GM18868 (cell line): ENCODE data around the gene BICRAL.
"Not testable (repeated sequence)": the region's sequence is repeated elsewhere in the genome, so short reads cannot be mapped to it uniquely, and the experiment has no call there.

Experiments
- ATAC-seq: cut with Tn5 transposase; IDR thresholded peaks from one replicate; pipeline ENCODE4 v1.9.1; 2021; ENCODE audit warnings: mild to moderate bottlenecking, moderate library complexity; ENCODE audit not compliant: unreplicated experiment

Gene BICRAL

DNA sequence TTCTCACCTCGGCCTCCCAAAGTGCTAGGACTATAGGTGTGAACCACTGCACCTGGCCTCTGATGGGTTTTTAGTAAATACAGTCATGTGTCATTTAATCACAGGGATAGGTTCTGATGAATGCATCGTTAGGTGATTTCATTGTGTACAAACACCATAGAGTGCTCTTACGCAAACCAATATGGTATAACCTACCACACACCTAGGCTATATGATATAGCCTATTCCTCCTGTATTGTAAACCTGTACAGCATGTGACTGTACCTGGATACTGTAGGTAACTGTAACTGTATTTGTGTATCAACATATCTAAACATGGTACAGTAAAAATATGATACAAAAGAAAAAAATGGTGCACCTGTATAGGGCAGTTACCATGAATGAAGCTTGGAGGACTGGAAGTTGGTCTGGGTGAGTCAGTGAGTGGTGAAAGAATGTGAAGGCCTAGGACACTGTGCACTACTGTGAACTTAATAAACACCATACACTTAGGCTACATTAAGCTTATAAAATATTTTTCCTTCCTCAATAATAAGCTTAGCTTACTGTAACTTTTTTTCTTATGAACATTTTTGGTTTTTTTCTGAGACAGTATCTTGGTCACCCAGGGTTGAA lies 10.0 kb downstream of the BICRAL start:
- no peak for ATAC-seq

DNA sequence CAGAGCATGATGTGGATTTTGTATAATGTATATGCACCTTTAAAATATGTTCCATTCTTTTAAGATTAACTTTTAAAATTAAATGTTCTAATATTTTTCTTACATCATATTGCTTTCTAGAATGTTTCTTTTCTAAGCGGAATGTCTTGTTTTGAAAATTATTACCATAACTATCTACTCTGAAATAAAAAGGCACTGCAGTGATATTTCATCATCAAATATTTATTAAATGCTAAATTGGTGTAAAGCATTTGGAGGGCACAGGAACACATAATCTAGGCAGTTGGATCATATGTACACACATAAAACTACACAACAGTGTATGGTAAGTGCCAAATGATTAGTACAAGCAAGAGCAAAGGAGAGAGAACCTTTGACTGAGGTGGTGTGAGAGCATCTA lies 13.8 kb downstream of the BICRAL start:
- ATAC-seq: no peak

DNA sequence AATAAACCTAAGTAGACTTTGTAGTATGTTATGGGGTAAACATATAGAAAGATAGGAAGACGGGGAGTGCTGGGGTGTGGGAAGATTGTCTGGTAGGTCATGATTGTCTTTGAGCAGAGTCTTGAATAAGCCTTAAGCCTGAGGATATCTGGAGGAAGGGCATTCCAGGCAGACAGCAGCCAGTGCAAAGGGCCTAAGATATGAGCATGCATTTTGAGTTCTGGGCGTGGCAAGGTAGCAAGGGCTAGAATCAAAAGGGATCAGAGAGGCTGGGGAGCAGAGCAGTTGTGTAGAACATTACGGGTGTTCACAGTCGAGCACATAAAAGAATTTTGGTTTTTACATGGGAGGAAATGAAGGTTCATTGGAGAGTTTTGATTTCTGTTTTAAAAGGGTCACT lies 14.3 kb downstream of the BICRAL start:
- no peak for ATAC-seq

DNA sequence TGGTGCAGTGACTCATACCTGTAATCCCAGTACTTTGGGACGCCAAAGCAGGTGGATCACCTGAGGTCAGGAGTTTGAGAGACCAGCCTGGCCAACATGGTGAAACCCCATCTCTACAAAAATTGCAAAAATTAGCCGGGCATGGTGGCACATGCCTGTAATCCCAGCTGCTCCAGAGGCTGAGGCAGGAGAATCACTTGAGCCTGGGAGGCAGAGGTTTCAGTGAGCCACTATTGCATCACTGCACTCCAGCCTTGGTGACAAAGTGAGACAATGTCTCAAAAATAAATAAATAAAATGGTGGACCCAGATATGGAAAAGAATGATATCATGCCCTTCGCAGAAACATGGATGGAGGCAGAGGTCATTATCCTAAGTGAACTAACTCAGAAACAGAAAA lies 15.8 kb downstream of the BICRAL start:
- ATAC-seq: not testable (repeated sequence)

DNA sequence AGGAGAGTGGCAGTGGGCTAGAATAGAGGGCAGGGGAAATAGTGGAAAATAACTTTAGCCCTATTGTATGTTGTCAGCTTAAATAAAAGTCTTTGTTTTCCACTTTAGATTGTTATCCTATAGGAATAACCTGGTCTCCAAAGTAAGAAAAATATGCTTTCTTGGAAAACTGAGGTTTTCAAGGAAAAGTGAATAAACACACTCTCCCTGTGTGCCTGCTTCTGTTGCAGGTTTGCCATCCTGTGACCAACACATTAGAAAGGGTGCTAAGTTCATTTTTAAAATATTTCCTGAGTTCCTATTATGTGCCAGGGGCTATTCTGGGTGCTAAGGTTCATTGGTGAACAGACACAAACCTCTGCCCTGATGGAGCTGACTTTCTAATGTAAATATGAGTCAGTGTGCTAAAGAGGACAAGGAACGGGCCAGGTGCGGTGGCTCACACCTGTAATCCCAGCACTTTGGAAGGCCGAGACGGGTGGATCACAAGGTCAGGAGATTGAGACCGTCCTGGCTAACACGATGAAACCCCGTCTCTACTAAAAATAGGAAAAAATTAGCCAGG lies 23.5 kb downstream of the BICRAL start:
- ATAC-seq: no peak

DNA sequence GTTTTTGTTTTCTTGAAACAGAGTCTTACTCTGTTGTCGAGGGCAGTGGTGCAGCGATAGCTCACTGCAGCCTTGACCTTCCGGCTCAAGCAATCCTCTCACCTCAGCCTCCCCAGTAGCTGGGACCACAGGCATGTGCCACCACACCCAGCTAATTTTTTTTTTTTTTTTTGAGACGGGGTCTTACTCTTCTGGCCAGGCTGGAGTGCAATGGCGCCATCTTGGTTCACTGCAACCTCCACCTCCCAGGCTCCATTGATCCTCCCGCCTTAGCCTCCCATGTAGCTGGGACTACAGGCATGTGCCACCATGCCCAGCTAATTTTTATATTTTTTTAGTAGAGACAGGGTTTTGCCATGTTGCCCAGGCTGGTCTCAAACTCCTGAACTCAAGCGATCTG lies 24.5 kb downstream of the BICRAL start:
- ATAC-seq: not testable (repeated sequence)

DNA sequence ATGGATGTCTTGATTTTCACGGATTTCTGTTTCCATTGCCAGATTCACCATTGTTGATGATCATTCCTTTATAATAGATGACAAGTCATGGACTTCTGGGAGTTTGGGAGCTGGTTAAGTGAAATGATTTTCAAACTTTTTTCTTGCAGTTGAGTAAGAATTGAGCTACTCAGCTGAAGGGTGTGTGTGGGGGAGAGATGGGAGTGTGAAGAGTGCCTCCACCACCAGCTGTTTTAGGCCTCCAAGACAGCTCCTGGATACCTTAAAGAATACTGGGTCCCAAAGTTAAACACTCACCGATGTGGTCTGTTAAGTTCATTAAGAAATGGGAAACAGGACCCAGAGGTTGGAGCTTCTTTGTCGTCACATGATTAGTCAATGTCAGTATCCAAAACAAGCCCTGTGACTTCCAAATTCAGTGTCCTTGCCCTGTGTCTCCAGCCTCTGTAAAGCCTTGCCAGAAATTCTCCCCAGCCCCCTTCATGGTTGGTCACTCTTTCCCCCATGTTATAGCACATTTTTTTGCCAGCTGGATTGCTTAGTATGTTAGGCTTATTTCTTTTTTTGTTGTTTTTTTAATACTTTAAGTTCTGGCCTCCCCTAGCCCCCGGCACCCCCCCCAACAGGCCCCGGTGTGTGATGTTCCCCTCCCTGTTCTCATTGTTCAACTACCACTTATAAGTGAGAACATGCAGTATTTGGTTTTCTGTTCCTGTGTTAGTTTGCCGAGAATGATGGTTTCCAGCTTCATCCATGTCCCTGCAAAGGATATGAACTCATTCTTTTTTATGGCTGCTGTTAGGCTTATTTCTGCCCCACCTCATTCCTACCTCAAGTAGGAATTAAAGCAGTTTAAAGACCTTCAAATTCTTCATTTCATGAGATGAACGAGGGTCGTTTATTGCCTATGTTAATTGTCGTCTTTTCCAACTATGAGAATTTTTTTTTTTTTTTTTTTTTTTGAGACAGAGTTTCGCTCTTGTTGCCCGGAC lies 26.9 kb downstream of the BICRAL start:
- ATAC-seq: no peak

DNA sequence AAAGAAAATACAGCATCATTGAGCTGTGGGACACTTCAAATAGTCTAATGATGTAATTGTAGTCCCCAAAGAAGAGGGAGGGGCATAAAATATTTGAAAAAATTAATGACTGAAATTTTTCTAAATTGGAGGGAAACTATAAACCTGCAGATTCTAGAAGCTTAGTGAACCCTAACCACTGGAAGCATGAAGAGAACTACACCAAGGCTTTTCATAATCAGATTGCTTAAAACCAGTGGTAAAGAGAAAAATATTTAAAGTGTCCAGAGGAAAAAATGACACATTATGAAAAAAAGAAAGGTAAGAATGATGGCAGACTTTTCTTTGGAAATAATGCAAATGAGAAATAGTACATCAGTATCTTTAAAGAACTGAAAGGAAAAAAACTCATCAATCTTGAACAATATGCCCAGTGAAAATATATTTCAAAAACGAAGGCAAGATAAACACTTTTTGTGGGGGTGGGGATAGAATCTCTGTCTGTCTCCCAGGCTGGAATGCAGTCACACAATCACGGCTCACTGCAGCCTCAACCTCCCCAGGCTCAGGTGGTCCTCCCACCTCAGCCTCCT lies 31.3 kb downstream of the BICRAL start:
- no peak for ATAC-seq

DNA sequence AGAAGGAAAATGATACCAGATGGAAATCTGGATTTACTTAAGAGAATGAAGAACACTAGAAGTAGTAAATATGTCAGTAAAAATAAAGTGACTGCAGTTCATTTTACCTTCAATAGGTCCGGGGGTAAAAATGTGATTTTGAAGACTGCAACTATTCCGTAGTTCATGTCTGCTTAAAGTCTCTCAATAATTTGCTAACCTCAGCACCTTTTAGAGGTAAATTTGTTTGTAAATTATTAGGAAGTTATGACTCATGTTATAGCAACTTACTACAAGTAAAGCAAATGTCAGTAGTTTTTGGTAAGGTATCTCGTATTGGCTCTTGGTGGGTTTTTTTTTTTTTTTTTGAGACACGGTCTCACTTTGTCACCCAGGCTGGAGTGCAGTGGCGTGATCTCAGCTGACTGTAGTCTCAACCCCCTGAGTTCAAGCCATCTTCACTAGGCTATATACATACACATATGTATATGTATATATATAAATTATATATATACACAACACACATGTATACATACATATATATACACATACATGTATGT lies 32.1 kb downstream of the BICRAL start:
- ATAC-seq: no peak

DNA sequence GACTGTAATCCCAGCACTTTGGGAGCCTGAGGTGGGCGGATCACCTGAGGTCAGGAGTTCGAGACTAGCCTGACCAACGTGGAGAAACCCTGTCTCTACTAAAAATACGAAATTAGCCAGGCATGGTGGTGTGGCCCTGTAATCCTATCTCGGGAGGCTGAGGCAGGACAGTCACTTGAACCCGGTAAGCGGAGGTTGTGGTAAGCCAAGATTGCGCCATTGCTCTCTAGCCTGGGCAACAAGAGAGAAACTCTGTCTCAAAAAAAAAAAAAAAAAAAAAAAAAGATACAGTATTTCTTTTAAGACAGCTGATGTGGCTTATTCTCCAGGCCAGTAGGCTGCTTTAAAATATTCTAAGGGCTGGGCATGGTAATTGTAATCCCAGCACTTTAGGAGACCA lies 33.9 kb downstream of the BICRAL start:
- ATAC-seq: not testable (repeated sequence)

DNA sequence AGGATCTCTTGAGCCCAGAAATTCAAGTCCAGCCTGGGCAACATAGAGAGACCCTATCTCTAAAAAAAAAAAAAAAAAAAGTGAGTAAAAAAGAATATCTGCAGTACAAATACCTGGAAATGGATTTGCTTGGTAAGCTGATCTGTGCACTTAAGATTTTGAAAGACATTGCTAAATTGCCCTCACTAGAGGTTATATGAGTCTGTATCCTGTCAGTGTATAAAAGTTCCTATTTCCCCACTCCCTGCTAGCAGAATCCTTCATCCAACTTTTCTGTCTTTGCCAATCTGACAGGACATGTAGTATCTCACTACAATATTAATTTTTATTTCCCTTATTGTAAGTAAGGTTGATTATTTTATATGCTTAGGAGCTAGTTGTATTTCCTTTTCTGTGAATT lies 36.1 kb downstream of the BICRAL start:
- no peak for ATAC-seq

DNA sequence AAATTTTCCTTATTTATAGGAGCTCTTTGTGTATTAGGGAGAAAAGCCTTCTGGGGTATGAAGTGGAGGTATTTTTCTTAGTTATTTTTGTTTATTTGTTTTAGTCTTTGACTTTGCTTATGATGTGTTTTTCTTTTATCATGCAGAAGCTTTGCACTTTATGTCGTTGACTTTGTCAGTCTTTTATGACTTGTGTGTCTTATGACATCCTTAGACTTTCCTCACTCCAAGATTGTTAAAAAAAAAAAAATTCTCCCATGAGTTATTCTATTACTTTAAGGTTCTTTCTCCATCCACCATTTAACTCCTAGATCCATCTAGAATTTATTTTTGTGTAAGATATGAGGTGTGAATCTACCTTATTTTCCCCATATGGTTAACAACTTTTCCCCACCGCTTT lies 36.6 kb downstream of the BICRAL start:
- no peak for ATAC-seq

DNA sequence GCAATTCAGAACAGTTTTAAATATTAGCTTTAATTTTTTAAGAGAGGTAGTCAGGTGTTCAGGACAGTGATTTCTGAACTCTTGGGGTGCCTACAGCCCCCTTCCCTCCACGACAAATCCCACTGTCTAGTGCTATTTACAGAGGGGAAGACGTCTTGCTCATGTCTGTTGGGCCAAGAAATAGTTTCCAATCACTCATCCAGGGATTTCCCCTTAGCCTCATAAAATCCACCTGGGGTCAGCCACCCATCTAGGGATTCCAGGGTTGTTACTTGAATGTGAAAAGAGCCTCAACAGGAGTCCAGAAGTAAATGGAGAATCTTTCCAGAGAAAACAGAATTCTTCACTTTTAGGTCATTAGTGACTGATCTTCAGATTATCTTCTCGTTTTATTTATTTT lies 37.0 kb downstream of the BICRAL start:
- ATAC-seq: no peak

DNA sequence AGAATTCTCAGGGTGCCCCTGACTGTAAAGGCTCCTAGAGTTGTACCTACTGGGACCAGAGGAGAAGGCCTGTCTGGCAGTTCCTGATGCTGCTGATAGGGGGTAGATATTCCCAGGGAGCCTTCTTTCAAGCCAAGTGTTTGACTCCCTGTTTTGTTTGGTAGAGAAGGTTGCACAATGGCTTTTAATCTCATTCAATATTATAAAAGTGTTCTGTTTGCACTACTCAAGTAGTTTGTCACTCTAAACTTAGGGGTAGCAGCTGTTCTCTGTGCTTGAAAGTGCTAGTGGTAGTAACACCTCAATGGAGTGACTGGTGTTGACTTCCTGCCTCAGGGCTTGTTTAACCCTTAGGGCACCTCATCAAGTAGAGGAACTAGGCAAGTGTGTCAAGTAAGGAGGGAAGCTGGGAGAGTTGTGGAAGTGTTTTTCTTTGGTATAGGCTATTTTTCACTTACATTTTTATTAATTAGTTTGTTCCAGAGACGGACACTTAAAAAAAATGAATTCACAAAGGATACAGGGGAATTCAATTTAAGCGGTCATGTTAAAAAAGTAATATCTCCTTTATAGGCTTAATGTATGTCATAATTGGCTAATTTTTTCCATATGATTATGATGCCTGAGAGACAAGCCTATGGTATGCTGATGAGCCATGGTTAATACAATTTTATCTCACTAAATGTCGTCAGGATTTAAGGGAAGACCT lies 38.1 kb downstream of the BICRAL start:
- no peak for ATAC-seq

DNA sequence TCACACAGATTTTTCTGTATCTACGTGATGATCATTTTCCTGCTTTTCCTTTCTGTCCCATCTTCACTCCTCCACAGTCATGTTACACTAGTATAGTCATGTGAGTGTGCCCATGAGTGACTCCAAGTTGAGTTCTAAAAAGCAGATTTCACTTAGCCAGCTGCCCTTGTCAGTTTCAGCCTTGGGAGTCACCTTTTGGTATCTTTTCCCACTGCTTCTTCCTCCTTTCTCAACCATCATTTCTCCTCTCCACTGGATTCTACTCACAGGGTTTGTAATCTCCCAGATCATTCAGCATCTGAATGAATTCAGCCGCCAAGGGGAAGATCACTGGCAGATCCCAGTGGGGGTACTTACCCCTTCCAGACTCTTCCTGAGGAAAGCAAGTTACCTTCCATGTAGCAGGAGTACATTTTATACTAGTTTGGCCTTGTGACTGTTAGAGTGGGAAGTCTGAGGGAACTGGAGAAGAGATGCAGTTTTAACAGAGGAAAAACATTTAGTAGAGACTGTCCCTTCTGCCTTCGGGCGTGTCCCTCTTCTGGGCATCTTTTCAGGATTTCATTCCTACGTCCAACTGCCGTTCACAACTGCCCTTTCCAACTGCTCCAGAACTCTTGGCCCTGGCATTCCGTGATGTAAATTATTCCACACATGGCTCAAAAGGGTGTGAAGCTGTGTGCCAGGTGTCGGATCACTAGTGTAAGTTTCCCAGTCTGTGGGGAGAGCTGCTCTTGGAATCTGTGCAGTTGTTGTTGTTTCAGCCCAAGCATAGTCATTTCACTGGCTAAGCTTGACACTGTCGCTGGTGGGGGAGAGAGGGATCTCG lies 38.9 kb downstream of the BICRAL start:
- ATAC-seq: no peak

DNA sequence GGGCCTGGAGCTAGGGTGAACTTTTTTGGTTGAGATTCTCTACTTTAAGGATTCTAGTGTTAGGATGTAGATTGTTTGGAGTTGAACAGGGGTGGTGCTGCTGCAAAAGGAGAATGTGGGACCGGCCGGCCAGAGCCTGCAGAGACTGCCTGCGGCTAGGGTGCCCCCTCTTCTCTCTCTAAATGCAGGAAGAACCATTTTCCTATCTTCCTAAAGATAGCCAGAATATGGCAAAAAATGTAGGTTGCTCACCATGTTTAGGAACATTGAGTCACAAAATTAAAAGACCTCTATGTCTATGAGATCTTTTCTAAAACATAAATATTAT lies 39.5 kb downstream of the BICRAL start:
- ATAC-seq: no peak

DNA sequence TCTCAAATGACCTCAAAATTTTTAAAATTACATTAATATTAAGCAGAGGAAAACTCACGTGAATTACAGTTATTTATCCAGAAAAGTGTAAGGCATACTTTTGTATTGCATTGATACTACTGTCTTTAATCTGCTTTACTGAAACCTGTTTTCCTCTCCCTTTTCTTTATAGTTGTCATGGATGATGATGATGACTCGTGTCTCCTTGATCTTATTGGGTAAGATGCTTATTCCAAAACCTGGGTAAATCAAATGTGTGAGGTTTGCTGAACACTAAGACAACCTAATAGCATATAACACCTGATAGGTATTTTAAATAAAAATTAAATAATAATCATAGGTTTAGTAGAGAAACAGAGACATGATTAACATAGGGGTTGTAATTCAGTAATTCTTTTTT lies 40.0 kb downstream of the BICRAL start:
- no peak for ATAC-seq

DNA sequence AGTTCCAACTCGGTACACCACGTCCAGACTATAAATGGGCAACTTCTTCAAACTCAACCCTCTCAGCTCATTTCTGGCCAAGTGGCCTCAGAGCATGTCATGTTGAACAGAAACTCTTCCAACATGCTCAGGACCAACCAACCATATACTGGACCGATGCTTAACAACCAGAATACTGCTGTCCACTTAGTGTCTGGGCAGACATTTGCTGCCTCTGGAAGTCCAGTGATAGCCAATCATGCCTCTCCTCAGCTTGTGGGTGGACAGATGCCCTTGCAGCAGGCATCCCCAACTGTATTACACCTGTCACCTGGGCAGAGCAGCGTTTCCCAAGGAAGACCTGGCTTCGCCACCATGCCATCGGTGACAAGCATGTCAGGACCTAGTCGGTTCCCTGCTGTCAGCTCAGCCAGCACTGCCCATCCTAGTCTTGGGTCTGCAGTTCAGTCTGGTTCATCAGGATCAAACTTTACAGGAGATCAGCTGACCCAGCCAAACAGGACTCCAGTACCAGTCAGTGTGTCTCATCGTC lies 47.8 kb downstream of the BICRAL start:
- no peak for ATAC-seq

DNA sequence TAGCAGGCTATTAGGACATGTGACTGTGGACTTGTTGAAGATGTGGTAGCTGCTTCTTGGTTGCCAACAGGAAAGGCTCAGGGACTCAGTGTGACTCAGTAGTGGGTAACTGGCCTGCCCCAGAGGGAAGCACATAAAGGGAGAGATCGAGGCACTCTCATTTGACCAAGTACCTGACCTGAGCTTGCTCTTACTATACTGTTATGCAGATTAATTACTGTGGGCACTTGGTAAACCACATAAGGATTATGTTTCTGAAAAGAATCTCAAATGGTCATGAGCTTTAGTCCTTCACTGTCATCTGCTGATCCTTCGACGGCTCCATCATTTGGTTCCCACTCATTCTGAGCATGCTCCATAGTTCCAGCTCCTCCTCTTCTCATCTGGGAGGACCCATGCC lies 49.4 kb downstream of the BICRAL start:
- ATAC-seq: no peak

DNA sequence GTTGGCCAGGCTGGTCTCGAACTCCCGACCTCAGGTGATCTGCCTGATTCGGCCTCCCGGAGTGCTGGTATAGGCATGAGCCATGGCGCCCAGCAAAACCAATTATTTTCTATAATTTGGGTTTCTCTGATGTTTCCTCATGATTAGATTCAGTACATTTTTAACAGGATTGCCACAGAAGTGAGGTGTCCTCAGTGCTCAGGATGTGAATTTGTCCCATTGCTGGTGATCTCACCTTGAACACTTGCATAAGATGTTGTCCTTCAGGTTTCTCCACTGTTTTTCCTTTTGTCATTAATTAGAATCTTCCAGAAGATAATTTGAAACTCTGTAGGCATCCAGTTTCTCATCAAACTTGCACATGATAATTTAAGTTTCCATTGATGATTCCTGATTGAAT lies 52.2 kb downstream of the BICRAL start:
- ATAC-seq: no peak
